Peyer's patch (tissue), 4 donors: ENCODE results near the gene RAX2.

Source experiments
- CTCF ChIP-seq, 6 experiments: fragments of 450-650 bp in 4 of 6; fragments of 200-600 bp in 2 of 6; sonication (generic) in 1 of 6; IDR thresholded peaks; one replicate each; pipeline ENCODE4 v1.5.1; 2017 to 2019; ENCODE audit warnings: antibody characterized with exemption in 6 of 6, mild to moderate bottlenecking in 3 of 6, moderate library complexity in 1 of 6
- POLR2A ChIP-seq, 2 donors: fragments of 450-650 bp; IDR thresholded peaks; one replicate each; pipeline ENCODE4 v1.5.1; 2017; ENCODE audit warnings: antibody characterized with exemption in 2 of 2, mild to moderate bottlenecking in 2 of 2, moderate library complexity in 2 of 2

- TF ChIP-seq POLR2A (IDR thresholded peaks at IDR 0.05) (no peak), CTCF (IDR thresholded peaks at IDR 0.05) (no peak)
Observed at GRCh38 chr19:3784607-3785450, 12.8 kb upstream of the RAX2 start.
